NCI-H1048 (cell line): ENCODE results near the gene CDK19.
"Not testable (repeated sequence)": the region's sequence is repeated elsewhere in the genome, so short reads cannot be mapped to it uniquely, and the experiment has no call there.

Experiments used
- DNase-seq: peaks from one replicate; lab custom pipeline; 2025; lab: John Stamatoyannopoulos, UW

Gene CDK19

DNA sequence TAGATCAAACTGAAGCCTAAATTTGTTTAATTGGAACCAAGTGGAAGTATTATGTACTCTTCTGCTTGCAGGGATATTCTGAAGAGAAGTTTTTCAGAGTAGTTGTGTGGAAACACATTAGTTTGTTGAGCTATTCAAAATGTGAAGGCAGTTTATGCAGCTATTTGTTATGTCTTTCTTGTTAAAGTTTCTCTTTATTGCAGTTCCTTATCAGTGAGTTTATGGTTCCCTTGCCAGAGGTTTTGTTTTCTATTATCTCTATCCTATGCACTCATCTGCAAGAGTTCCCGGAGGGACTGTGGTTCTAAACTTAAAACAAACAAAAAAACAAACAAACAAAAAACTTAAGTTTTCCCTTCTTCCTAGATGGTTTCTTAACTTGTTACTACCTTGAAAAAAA lies 195.2 kb downstream of the CDK19 start:
- DNase-seq: no peak

DNA sequence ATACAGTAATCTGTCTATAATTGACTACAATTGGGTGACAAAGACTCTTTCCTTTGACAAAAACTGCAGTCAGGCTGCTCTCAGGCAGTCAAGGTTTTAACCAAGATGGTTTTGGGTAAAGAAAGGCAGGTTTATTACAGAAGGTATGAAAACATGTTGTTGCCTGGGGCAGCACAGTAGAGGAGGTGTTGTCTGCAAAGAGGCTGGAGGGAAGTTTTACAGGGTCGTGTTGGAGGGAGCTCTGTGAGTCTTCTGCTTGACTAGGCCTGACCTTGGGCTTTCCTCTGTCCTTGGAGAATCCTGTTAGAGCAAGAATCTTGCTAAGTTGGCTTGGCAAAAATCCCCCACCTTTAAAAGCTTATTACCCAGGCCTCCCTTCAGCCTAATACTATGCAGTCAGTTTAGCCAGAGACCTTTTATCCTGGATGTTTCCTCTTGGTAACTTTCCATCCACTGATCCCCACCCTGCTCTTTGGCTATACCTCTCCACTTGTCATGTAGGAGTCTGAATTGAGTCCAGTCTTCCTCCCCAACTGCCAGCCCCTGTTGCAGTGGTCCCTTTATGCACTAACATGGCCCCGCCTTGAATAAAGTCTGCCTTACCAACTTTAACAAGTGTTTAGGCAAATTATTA lies 195.9 kb downstream of the CDK19 start:
- no peak for DNase-seq

- DNase-seq: no peak
These were observed 196.5 kb downstream of the CDK19 start for GRCh38 chr6:110618591-110619267.

DNA sequence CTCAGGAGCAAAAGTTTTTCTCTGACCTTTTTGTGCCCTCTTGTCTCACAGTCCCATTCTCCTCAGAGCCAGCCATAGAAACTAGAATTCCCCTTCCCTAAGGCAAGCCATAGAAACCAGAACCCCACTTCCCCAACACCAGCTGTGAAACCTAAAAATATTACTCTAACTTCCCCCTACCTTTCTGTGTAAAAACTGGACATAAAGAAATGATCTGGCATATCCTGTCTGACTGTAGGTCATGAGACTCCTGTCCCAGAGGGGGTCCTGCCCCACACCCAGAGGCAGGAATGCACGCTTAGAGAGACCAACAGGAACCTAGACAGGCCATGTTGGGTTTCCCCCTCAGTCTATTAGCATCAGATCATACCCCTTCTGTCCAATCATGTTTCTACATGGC lies 198.2 kb downstream of the CDK19 start:
- DNase-seq: no peak

DNA sequence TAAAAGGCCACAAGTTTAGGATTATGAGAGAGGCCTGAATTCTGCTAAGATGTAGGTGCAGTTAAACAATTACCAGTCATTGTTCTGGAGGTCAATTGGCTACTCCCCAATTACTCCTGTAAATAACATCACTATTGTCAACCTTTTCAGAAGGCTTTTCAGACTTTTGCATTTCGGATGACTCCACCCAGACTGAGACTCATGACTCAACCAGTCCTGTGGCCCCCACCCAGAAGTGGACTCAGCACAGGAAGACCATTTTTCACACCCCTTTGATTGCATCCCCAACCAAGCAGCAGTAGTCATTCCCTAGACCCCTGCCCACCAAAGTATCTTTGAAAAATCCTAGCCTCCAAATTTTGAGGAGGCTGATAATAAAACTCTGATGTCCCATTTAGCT lies 199.5 kb downstream of the CDK19 start:
- no peak for DNase-seq

DNA sequence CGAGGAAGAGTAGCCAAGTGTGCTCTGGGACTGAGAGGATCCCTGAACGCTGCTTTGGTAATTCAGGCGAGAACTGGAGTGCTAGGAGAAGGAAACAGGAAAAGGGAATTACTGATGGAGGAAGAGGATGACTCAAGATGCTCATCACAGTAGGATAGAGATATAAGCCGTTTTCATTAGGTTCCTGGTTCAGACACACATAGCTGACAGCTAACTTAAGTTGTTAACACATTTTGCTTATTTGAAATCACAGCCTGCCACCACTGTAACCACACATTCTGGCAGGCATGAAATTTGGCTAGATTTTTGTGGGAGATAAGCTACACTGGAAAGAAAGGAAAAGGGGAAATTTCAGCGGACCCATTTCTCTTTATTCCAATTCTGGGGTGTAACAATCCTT lies 200.7 kb downstream of the CDK19 start:
- DNase-seq: no peak

DNA sequence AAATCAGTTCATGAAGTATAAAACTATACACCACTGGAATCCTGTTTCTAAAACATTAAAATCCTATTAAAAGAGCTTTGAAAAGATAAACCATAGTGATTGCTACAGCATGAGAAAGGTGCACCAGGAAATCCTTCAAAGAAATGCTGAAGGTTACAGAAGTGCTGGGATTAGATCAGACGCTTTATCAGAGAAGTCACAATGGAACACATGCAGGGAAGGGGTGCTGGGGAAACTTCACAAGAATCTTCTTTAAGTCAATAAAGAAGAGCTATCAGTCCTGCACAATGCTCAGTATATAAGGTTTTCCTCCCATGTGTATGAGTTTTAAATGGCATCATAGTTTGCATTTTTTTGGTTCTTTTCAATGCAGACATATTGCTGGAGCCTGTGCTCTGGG lies 201.2 kb downstream of the CDK19 start:
- DNase-seq: no peak

GRCh38 chr6:110613356-110613755 lies 201.9 kb downstream of the CDK19 start:
- no peak for DNase-seq

- DNase-seq: no peak
These were observed 203.0 kb downstream of the CDK19 start for GRCh38 chr6:110612298-110612697.

DNA sequence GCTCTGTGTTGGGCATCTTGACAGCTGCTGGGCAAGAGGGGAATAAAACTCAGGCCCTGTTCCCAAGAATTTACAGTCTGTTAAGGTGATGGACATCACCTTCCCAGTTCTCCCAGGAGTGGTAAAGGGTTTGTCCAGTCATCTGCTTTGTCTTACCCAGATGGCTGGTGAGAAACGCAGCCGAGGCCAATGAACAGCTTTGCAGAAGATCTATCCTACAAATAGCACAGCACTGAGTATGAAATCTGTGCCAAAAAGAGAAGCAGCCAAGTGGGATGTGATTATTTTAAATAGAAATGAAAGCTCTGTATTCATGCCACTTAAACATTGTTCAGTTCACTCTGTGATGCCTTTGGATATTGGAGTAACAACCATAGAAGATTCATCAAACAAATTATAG lies 206.2 kb downstream of the CDK19 start:
- no peak for DNase-seq

DNA sequence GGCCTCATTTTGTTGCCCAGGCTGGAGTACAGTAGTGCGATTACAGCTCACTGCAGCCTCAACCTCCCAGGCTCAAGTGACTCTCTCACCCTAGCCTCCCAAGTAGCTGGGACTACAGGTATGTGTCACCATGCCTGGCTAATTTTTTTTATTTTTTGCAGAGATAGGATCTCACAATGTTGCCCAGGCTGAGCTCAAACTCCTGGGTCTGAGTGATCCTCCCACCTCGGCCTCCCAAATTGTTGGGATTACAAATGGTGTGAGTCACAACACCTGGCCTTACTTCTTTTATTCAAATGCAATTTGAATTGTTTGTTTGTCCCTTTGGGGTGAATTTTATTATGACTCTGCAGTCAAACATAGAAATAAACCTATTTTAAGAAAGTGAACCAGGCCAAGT lies 207.1 kb downstream of the CDK19 start:
- no peak for DNase-seq

DNA sequence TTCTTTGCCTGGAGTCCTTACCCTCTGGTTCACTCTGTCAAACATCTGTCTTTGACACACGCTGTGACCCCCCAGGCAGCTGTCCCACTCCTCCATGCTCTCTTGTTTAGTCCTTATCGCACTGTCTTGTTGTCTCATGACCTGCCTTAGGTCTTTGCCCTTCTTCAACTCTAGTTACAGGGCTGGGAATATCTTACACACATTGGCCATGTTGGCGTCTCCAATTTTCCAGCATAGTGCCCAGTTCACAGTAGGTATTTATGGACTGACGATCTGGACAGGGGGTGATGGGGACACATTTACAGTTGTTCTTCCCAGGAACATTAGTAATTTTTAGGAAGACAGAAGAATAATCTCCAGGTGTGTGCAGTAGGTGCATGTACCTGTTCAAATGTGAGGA lies 209.1 kb downstream of the CDK19 start:
- no peak for DNase-seq

DNA sequence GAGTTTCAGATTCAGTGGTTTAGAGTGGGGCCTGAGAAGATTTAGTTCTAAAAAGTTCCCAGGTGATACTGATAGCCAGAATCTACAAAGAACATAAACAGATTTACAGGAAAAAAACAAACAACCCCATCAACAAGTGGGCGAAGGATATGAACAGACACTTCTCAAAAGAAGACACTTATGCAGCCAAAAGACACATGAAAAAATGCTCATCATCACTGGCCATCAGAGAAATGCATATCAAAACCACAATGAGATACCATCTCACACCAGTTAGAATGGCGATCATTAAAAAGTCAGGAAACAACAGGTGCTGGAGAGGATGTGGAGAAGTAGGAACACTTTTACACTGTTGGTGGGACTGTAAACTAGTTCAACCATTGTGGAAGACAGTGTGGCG lies 214.6 kb downstream of the CDK19 start:
- DNase-seq: not testable (repeated sequence)

- no peak for DNase-seq
These were observed 217.5 kb downstream of the CDK19 start for GRCh38 chr6:110597761-110598160.

GRCh38 chr6:110596354-110596753 lies 218.9 kb downstream of the CDK19 start:
- no peak for DNase-seq

DNA sequence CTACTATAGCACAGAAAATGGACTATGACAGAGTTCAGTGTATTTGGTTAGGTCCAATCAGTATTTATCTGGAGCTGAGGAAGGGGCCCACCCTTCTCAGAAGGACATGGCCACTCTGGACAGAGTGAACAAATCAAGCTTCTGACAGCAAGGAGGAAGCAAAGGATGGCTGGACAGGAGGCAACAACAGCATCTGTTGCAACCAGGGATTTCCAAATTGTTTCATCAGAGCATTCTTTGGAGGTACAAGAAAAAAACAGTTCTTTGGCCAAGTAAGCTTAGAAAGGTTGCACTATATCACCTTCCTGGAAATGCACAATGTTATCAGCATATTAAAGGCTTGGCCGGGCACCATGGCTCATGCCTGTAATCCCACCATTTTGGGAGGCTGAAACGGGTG lies 220.2 kb downstream of the CDK19 start:
- no peak for DNase-seq

- no peak for DNase-seq
These were observed 221.6 kb downstream of the CDK19 start for GRCh38 chr6:110593637-110594036.

- DNase-seq: no peak
These were observed 222.5 kb downstream of the CDK19 start for GRCh38 chr6:110592765-110593164.

DNA sequence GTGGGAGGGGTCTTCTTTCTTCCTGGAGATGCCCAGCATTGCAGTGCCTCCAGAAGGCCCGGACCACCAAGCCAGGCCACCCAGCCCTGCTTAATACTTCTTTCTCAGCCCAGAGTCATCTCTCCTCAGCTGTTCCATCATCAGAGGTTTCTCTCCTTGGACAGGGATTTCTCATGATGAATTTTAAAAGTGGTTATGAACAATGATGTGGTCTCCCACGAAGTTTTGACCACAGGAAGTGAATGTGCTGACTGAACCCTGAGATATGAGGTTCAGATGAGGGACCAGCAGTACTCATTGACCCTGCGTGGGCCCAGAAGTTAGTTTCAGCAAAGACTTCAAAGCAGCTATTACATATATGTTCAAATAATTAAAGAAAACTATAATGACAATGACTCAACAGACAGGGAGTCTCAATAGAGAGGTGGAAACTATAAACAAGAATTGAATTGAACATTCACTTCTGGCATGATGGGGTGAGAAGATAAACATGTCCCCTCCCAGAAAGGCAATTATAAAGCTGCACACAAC lies 224.4 kb downstream of the CDK19 start:
- DNase-seq: no peak

GRCh38 chr6:110589865-110590513 lies 225.3 kb downstream of the CDK19 start:
- no peak for DNase-seq

GRCh38 chr6:110587328-110587727 lies 227.9 kb downstream of the CDK19 start:
- DNase-seq: no peak

GRCh38 chr6:110581679-110582078 lies 233.6 kb downstream of the CDK19 start:
- DNase-seq: no peak

DNA sequence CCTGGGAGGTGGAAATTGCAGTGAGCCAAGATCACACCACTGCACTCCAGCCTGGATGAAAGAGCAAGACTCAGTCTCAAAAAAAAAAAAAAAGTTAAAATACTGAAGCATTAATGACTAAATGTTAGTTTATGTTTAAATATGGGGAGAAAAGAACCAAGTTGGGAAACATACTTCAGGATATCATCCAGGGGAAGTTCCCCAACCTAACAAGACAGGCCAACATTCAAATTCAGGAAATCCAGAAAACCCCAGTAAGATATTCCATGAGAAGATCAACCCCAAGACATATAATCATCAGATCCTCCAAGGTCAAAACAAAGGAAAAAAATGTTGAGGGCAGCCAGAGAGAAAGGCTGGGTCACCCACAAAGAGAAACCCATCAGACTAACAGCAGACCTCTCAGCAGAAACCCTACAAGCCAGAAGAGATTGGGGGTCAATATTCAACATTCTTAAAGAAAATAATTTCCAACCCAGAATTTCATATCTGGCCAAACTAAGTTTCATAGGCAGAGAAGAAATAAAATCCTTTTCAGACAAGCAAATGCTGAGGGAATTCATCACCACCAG lies 237.6 kb downstream of the CDK19 start:
- not testable (repeated sequence) for DNase-seq
